ENCODE results near the gene CACNA2D3. TPM values are rescaled to one million over a fixed set of nuclear protein-coding genes. Genes with fewer than 3 reads are reported as not detected.

Gene CACNA2D3
- total RNA-seq, 1 donor from 2014 or later, result 35.5 TPM

DNA sequence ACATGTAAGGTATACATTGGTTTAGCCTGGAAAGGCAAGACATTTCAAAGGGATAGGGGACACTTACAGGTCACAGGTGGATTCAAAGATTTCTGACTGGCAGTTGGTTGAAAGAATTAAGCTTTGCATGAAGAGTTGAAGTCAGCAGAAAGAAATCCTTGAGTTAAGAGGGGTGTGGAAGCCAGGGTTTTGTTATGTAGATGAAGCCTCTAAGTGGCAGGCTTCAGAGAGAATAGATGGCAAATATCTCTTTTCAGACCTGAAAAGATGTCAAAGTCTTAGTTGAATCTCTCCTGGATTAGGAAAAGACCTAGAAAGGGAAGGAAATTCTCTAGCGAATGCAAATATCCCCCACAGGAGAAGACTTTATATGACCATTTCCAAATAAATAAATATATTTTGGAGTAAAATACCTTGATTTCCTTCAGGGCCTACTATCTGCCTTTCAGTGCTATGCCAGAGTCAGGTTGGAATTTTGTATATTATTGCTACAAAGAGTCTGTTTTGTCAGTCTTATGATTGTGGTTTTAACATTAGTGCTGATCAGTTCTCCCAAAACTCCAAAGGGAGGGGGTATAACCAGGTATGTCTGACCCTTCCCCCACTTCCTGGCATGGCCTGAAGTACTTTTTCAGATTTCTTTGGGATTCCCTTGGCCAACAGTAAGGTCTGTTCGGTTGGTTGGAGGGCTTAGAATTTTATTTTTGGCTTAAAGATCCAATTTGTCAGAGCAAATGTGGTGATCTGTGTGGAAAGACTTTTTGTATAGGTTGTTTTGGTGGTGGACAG, 519.1 kb downstream of the CACNA2D3 start:
- DNase-seq, result no peak
- ATAC-seq (ENCODE audit: poor library complexity), result no peak
- intact Hi-C loops (cut with DNase I), result no loop called here

GRCh38 chr3:54642147-54642546, 519.8 kb downstream of the CACNA2D3 start:
- ATAC-seq (ENCODE audit: poor library complexity) (no peak), DNase-seq (no peak)
- intact Hi-C loops (cut with DNase I), result no loop called here

DNA sequence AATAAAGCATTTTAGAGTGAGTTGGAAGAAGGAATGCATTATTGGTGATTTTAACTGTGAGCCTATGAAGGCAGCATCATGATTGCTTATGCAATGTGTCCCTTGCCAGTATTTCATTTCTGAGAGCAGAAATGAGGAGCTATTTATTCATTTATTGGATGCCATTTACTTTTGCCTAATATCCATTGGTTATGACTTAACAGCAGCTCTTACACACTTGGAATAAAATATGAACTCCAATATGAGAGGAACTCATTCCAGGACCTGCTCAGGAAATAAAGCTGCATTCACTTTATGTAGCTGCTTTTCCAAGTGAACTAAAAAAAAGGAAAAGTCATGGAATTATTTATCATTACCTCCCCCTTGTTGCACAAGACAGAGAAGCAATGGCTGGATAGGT, 525.4 kb downstream of the CACNA2D3 start:
- intact Hi-C loops (cut with DNase I), result no loop called here
- DNase-seq (no peak), ATAC-seq (ENCODE audit: poor library complexity) (no peak)

- no peak for DNase-seq
Measured at GRCh38 chr3:54649551-54649950, 527.2 kb downstream of the CACNA2D3 start.

GRCh38 chr3:54653456-54654195, 531.3 kb downstream of the CACNA2D3 start:
- ATAC-seq (ENCODE audit: poor library complexity) (no peak), DNase-seq (no peak)
- intact Hi-C loops (cut with DNase I), result no loop called here

More at GRCh38 chr3:54649551-54649950, 527.2 kb downstream of the CACNA2D3 start:
- intact Hi-C loops (cut with DNase I), result no loop called here
- no peak for ATAC-seq (ENCODE audit: poor library complexity)

DNA sequence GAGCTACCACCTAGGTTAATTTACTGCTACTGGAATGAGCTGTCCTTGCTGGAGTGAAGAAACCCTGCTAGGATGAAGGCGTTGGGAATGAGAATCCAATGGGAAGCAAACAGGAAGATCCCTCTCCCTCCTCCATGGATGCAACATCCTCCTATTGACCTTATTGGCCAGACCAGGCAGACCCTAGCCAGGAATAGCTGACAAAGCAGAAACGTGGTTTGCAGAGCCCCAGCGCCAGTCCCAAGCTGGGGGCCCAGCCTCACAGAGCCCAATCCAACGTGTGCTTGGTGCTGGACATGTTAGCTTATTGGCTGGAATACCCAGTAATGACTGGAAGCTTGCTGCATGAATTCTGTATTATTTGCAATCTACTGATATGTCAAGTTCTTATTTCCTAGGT, 532.4 kb downstream of the CACNA2D3 start:
- no peak for DNase-seq
- no peak for ATAC-seq (ENCODE audit: poor library complexity)
- intact Hi-C loops (cut with DNase I), result no loop called here

- no peak for ATAC-seq (ENCODE audit: poor library complexity)
- no peak for DNase-seq
- intact Hi-C loops (cut with DNase I), result no loop called here
Measured at GRCh38 chr3:54659347-54659746, 537.0 kb downstream of the CACNA2D3 start.

- intact Hi-C loops (cut with DNase I), result no loop called here
- peak; percentile 83 for ATAC-seq (ENCODE audit: poor library complexity)
Measured at GRCh38 chr3:54660714-54661132, 538.4 kb downstream of the CACNA2D3 start.

GRCh38 chr3:54661151-54661550, 538.8 kb downstream of the CACNA2D3 start:
- DNase-seq (no peak), ATAC-seq (ENCODE audit: poor library complexity) (no peak)
- intact Hi-C loops (cut with DNase I), result no loop called here

More at GRCh38 chr3:54660714-54661132, 538.4 kb downstream of the CACNA2D3 start:
- peak; percentile 58 for DNase-seq

- intact Hi-C loops (cut with DNase I), result no loop called here
- DNase-seq (no peak), ATAC-seq (ENCODE audit: poor library complexity) (no peak)
Measured at GRCh38 chr3:54663501-54664011, 541.2 kb downstream of the CACNA2D3 start.

- intact Hi-C loops (cut with DNase I), result no loop called here
- no peak for ATAC-seq (ENCODE audit: poor library complexity)
- no peak for DNase-seq
Measured at GRCh38 chr3:54665016-54665600, 542.8 kb downstream of the CACNA2D3 start.

- DNase-seq (no peak), ATAC-seq (ENCODE audit: poor library complexity) (no peak)
- intact Hi-C loops (cut with DNase I), result no loop called here
Measured at GRCh38 chr3:54668236-54668635, 545.9 kb downstream of the CACNA2D3 start.

- no peak for DNase-seq
- intact Hi-C loops (cut with DNase I), result no loop called here
- no peak for ATAC-seq (ENCODE audit: poor library complexity)
Measured at GRCh38 chr3:54670201-54671000, 548.0 kb downstream of the CACNA2D3 start.

- ATAC-seq (ENCODE audit: poor library complexity) (peak; percentile 36), DNase-seq (no peak)
- intact Hi-C loops (cut with DNase I), result no loop called here
Measured at GRCh38 chr3:54671511-54671910, 549.2 kb downstream of the CACNA2D3 start.

DNA sequence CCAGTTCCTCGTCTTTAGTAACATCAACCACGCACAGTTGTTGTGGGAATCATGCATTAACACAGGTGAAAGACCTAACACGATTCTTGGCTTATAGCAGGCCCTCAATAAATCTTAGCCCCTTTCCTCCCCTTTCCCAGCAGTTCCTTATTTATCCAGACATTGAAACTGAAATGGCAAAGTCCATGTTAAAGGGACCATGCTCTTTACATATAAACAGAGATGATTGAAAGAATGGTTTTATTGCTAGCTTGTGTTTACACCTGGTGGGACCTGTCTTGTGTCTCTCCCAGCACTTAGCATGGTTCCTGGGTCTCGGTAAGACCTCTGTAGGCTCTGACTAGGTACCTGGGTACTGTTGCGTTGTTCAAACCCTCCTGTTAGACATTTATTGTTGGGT, 553.7 kb downstream of the CACNA2D3 start:
- intact Hi-C loops (cut with DNase I), result no loop called here
- DNase-seq (no peak), ATAC-seq (ENCODE audit: poor library complexity) (no peak)

GRCh38 chr3:54681706-54682105, 559.4 kb downstream of the CACNA2D3 start:
- DNase-seq, result no peak
- intact Hi-C loops (cut with DNase I), result no loop called here
- no peak for ATAC-seq (ENCODE audit: poor library complexity)

- no peak for ATAC-seq (ENCODE audit: poor library complexity)
Measured at GRCh38 chr3:54685213-54685612, 562.9 kb downstream of the CACNA2D3 start.

DNA sequence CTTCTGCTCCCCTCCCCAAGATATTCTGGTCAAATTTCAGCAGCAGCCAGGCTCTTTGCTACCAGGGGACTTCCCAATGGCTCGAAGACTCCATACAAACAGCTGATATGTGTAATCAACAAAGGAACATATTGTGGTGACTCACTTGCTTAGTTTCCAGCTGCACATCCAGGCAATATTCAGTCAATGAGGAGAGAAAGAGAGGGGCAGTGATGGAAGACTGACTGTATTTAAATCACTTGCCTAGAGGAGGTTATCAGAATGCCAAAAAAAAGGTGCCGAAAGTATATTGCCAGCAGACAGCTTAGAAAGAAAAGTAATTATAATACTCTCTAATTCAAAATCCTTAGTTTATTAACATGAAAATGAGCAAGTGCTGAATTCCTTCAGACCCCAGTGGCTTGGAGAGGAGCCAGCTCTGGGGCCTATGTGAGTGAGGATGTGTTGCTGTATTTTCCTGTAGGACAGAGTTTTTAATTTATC, 569.0 kb downstream of the CACNA2D3 start:
- no peak for DNase-seq
- peak; percentile 31 for ATAC-seq (ENCODE audit: poor library complexity)

More at GRCh38 chr3:54685213-54685612, 562.9 kb downstream of the CACNA2D3 start:
- DNase-seq, result no peak
- intact Hi-C loops (cut with DNase I), result no loop called here

More for the DNA sequence above, 569.0 kb downstream of the CACNA2D3 start:
- intact Hi-C loops (cut with DNase I), result no loop called here
